ENCODE results near the gene STX7.

- TF ChIP-seq CTCF (IDR thresholded peaks at IDR 0.05) (no peak), ATF2 (CRISPR knock-in tag; IDR thresholded peaks at IDR 0.05; ENCODE audit: borderline replicate concordance, low read depth) (no peak), ZNF281 (CRISPR knock-in tag; IDR thresholded peaks at IDR 0.05) (no peak), JUN (CRISPR knock-in tag; IDR thresholded peaks at IDR 0.05) (no peak), MAX (CRISPR knock-in tag; IDR thresholded peaks at IDR 0.05) (no peak), MYBL2 (CRISPR knock-in tag; IDR thresholded peaks at IDR 0.05) (no peak)
Measured at GRCh38 chr6:132414761-132415160, 98.2 kb downstream of the STX7 start.

Data from WTC11 (cell line).